K562 (cell line): Measurements from ENCODE around the gene TACR2. TPM values are rescaled to one million over a fixed set of nuclear protein-coding genes. Genes with fewer than 3 reads are reported as not detected.

Experiments used
- ARID1B ChIP-seq: fragments of 450-650 bp; IDR thresholded peaks from 2 replicates; pipeline ENCODE4 v1.6.1; 2016; ENCODE audit warnings: antibody characterized with exemption, mild to moderate bottlenecking, inconsistent platforms
- ATF7 ChIP-seq: fragments of 450-650 bp; IDR thresholded peaks from 2 replicates; pipeline ENCODE4 v1.7.1; 2014; ENCODE audit warnings: mild to moderate bottlenecking, moderate library complexity
- BACH1 ChIP-seq: fragments of 200-800 bp; sonication (Bioruptor generic); IDR thresholded peaks from 2 replicates; pipeline ENCODE4 v1.6.1; 2016; ENCODE audit warnings: missing genetic modification characterization, missing compliant biosample characterization
- DPF2 ChIP-seq: fragments of 450-650 bp; IDR thresholded peaks from 2 replicates; pipeline ENCODE4 v1.6.1; 2016
- FOS ChIP-seq: IDR thresholded peaks from 3 replicates; pipeline ENCODE4 v1.6.1; 2011; ENCODE audit not compliant: insufficient read length; ENCODE audit errors: extremely low read depth
- FOSL1 ChIP-seq: fragments of 200-800 bp; sonication (Bioruptor generic); conservative IDR thresholded peaks from 2 replicates; pipeline ENCODE4 v1.6.1; 2016; ENCODE audit warnings: missing genetic modification characterization, missing compliant biosample characterization
- GATA2 ChIP-seq: sonication (generic); formaldehyde crosslinking; IDR thresholded peaks from 2 replicates; pipeline ENCODE4 v1.4.0; 2020; ENCODE audit warnings: mild to moderate bottlenecking, missing genetic modification reagents
- HDAC2 ChIP-seq: fragments of 450-650 bp; IDR thresholded peaks from 2 replicates; pipeline ENCODE4 v1.6.1; 2016; ENCODE audit warnings: mild to moderate bottlenecking
- JUND ChIP-seq, 2 experiments: IDR thresholded peaks; 2 replicates in 1 of 2; 3 replicates in 1 of 2; pipeline ENCODE4 v1.6.1; 2011; ENCODE audit warnings: borderline replicate concordance in 2 of 2, low read depth in 2 of 2, low read length in 2 of 2, improper control_type of control experiment in 1 of 2, missing biosample characterization in 1 of 2, missing genetic modification characterization in 1 of 2, missing genetic modification reagents in 1 of 2
- LEF1 ChIP-seq: fragments of 450-650 bp; IDR thresholded peaks from 2 replicates; pipeline ENCODE4 v1.6.1; 2016; ENCODE audit warnings: mild to moderate bottlenecking
- MAFG ChIP-seq: fragments of 450-650 bp; conservative IDR thresholded peaks from 2 replicates; pipeline ENCODE4 v1.6.1; 2016; ENCODE audit warnings: missing genetic modification characterization, missing compliant biosample characterization
- NFE2 ChIP-seq: IDR thresholded peaks from 2 replicates; pipeline ENCODE4 v1.6.1; 2014; ENCODE audit warnings: antibody characterized with exemption, low read depth
- RFX7 ChIP-seq: fragments of 250-450 bp; sonication (Bioruptor Pico); IDR thresholded peaks from 2 replicates; pipeline ENCODE4 v1.5.1; 2021; ENCODE audit warnings: mild to moderate bottlenecking
- SMARCE1 ChIP-seq: fragments of 450-650 bp; IDR thresholded peaks from 2 replicates; pipeline ENCODE4 v1.7.1; 2016; ENCODE audit warnings: mild to moderate bottlenecking
- TBL1XR1 ChIP-seq, 2 experiments: IDR thresholded peaks; 2 replicates each; pipeline ENCODE4 v1.6.1; 2012; ENCODE audit warnings: improper control_type of control experiment in 2 of 2, low read length in 2 of 2, mild to moderate bottlenecking in 1 of 2
- TRIM24 ChIP-seq, 2 experiments: fragments of 450-650 bp; IDR thresholded peaks; 2 replicates each; pipeline ENCODE4 v1.6.1; 2016
- polyA plus RNA-seq, 8 experiments: library from polyadenylated mRNA; depleted of rRNA in 4 of 8; stranded (reverse) in 5 of 8; unstranded in 3 of 8; fragments of >200 nt; fragmentation: Nextera tagmentation in 2 of 8; fragmentation: Illumina TruSeq in 1 of 8; extraction: Ambion mirVana in 2 of 8; extraction: Trizol in 1 of 8; gene quantifications; 2 replicates each; pipeline versions ENCODE4 v1.2.1 to v1.2.3, GENCODE V29; 2011 to 2014; ENCODE audit warnings: inconsistent platforms in 1 of 8, missing spikeins in 1 of 8
- total RNA-seq, 7 experiments: library from RNA; depleted of rRNA in 6 of 7; stranded (reverse); fragments of >200 nt in 6 of 7; fragmentation: Illumina TruSeq in 2 of 7; extraction: Trizol in 2 of 7; gene quantifications; 2 replicates each; pipeline versions ENCODE4 v1.2.1 to v1.2.3, GENCODE V29; 2011 to 2021; ENCODE audit warnings: low replicate concordance in 1 of 7
- TF ChIP-seq, protein P1 (sequence below): sonication (generic); formaldehyde crosslinking; IDR thresholded peaks from 2 replicates; pipeline ENCODE4 v1.8.0; 2022; ENCODE audit warnings: mild to moderate bottlenecking, missing genetic modification reagents, borderline replicate concordance
- TF ChIP-seq, protein P2 (sequence below): fragments of 450-650 bp; IDR thresholded peaks from 2 replicates; pipeline ENCODE4 v1.6.1; 2016; ENCODE audit warnings: borderline replicate concordance
- TF ChIP-seq, protein P3 (sequence below): fragments of 200-800 bp; sonication (Bioruptor generic); IDR thresholded peaks from 2 replicates; pipeline ENCODE4 v1.6.1; 2016; ENCODE audit warnings: missing genetic modification characterization, missing compliant biosample characterization
- TF ChIP-seq, protein P4 (sequence below): sonication (generic); IDR thresholded peaks from 2 replicates; pipeline ENCODE4 v1.6.1; 2016

TACR2 gene
- total and polyA plus RNA-seq, 9 of the 15 experiments (the other 6 are each of a cell fraction or from before 2014, with no cell fraction given), result not detected

DNA sequence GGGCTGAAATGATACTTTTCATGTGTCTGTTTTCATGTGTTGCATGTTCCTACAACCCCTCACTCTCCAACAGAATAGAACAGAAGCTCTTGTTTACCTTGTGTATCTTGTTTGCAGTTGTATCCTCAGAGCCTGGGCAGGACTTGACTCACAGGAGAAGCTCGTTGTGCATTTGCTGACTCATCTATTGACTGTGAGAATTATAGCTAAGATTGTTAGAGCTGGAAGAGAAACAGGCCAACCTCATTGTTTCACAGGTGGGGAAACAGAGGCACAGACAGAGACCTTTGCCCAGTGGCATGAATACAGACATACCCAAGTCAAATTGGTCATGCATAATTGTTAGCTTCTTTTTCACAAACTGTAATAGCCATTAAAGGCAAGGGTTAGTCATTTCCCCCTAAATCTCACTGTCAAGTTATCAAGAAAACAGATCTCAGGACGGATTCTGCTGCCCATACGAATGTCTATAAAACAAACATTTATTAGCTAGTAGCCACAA is 30.0 kb upstream of the TACR2 start (continued):
- TF ChIP-seq, protein P1, sequence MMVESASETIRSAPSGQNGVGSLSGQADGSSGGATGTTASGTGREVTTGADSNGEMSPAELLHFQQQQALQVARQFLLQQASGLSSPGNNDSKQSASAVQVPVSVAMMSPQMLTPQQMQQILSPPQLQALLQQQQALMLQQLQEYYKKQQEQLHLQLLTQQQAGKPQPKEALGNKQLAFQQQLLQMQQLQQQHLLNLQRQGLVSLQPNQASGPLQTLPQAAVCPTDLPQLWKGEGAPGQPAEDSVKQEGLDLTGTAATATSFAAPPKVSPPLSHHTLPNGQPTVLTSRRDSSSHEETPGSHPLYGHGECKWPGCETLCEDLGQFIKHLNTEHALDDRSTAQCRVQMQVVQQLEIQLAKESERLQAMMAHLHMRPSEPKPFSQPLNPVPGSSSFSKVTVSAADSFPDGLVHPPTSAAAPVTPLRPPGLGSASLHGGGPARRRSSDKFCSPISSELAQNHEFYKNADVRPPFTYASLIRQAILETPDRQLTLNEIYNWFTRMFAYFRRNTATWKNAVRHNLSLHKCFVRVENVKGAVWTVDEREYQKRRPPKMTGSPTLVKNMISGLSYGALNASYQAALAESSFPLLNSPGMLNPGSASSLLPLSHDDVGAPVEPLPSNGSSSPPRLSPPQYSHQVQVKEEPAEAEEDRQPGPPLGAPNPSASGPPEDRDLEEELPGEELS (CRISPR knock-in tag), result no peak
- TF ChIP-seq, protein P2, sequence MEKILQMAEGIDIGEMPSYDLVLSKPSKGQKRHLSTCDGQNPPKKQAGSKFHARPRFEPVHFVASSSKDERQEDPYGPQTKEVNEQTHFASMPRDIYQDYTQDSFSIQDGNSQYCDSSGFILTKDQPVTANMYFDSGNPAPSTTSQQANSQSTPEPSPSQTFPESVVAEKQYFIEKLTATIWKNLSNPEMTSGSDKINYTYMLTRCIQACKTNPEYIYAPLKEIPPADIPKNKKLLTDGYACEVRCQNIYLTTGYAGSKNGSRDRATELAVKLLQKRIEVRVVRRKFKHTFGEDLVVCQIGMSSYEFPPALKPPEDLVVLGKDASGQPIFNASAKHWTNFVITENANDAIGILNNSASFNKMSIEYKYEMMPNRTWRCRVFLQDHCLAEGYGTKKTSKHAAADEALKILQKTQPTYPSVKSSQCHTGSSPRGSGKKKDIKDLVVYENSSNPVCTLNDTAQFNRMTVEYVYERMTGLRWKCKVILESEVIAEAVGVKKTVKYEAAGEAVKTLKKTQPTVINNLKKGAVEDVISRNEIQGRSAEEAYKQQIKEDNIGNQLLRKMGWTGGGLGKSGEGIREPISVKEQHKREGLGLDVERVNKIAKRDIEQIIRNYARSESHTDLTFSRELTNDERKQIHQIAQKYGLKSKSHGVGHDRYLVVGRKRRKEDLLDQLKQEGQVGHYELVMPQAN, result no peak
- TF ChIP-seq HDAC2 (no peak), FOSL1 (tag) (peak; percentile 98), GATA2 (CRISPR knock-in tag) (peak; percentile 33; the same call in 1 of the 2 replicates), ARID1B (peak; percentile 85), LEF1 (peak; percentile 43; the same call in 1 of the 2 replicates), SMARCE1 (peak; percentile 95), TBL1XR1 (IDR thresholded peaks at IDR 0.05; ENCODE audit: low read length in 2 of 2) (no peak), NFE2 (peak; percentile 95), BACH1 (tag) (peak; percentile 88), ATF7 (peak; percentile 43; the same call in 1 of the 2 replicates), JUND (IDR thresholded peaks at IDR 0.05; ENCODE audit: borderline replicate concordance, low read depth, low read length) (peak; percentile 79), JUND (tag; IDR thresholded peaks at IDR 0.05; ENCODE audit: borderline replicate concordance, low read depth, low read length) (peak; percentile 85; the same call in 2 of the 3 replicates), DPF2 (peak; percentile 90), MAFG (tag) (peak; percentile 99), RFX7 (CRISPR knock-in tag) (no peak), TRIM24 (IDR thresholded peaks at IDR 0.05) (peak in 1 of 2 experiments; percentile 22; a peak in 1 of 4 replicates), FOS (peak; percentile 35)
- TF ChIP-seq, protein P3, sequence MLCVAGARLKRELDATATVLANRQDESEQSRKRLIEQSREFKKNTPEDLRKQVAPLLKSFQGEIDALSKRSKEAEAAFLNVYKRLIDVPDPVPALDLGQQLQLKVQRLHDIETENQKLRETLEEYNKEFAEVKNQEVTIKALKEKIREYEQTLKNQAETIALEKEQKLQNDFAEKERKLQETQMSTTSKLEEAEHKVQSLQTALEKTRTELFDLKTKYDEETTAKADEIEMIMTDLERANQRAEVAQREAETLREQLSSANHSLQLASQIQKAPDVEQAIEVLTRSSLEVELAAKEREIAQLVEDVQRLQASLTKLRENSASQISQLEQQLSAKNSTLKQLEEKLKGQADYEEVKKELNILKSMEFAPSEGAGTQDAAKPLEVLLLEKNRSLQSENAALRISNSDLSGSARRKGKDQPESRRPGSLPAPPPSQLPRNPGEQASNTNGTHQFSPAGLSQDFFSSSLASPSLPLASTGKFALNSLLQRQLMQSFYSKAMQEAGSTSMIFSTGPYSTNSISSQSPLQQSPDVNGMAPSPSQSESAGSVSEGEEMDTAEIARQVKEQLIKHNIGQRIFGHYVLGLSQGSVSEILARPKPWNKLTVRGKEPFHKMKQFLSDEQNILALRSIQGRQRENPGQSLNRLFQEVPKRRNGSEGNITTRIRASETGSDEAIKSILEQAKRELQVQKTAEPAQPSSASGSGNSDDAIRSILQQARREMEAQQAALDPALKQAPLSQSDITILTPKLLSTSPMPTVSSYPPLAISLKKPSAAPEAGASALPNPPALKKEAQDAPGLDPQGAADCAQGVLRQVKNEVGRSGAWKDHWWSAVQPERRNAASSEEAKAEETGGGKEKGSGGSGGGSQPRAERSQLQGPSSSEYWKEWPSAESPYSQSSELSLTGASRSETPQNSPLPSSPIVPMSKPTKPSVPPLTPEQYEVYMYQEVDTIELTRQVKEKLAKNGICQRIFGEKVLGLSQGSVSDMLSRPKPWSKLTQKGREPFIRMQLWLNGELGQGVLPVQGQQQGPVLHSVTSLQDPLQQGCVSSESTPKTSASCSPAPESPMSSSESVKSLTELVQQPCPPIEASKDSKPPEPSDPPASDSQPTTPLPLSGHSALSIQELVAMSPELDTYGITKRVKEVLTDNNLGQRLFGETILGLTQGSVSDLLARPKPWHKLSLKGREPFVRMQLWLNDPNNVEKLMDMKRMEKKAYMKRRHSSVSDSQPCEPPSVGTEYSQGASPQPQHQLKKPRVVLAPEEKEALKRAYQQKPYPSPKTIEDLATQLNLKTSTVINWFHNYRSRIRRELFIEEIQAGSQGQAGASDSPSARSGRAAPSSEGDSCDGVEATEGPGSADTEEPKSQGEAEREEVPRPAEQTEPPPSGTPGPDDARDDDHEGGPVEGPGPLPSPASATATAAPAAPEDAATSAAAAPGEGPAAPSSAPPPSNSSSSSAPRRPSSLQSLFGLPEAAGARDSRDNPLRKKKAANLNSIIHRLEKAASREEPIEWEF (CRISPR knock-in tag), result peak; percentile 30; the same call in 1 of the 2 replicates
- TF ChIP-seq, protein P4, sequence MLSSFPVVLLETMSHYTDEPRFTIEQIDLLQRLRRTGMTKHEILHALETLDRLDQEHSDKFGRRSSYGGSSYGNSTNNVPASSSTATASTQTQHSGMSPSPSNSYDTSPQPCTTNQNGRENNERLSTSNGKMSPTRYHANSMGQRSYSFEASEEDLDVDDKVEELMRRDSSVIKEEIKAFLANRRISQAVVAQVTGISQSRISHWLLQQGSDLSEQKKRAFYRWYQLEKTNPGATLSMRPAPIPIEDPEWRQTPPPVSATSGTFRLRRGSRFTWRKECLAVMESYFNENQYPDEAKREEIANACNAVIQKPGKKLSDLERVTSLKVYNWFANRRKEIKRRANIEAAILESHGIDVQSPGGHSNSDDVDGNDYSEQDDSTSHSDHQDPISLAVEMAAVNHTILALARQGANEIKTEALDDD, result peak; percentile 56; the same call in 1 of the 2 replicates
